ENCODE measurements around the gene MKI67.
A peak's percentile ranks its signal among the peaks of the same experiment; 100 is the strongest.
"Not testable (repeated sequence)": the region's sequence is repeated elsewhere in the genome, so short reads cannot be mapped to it uniquely, and the experiment has no call there.

The MKI67 gene

GRCh38 chr10:128102480-128103228 is 23.6 kb downstream of the MKI67 start:
- no peak for DNase-seq

GRCh38 chr10:128101901-128102300 is 24.3 kb downstream of the MKI67 start:
- DNase-seq, result no peak

GRCh38 chr10:128099901-128100300 is 26.3 kb downstream of the MKI67 start:
- DNase-seq, result no peak

DNA sequence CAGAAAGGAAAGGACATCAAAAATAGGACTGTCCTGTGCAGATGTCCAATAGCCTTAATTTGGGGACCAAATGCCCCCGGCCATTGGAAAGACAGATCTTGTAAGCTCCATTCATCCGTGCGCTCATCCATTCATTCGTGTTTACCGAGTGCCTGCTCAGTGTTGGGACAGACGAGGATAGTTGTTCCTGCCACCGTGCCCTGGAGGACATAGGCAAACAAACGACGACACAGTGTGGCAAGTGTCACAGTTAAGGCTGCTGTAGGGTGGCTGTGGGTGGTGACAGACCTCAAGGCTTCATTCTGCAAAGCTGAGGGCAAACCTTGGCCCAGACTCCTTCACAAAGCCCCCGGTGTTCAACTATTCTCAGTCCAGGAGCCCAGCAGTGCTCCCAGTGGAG is 27.6 kb downstream of the MKI67 start:
- no peak for DNase-seq

- DNase-seq, result peak; percentile 5
Observed at GRCh38 chr10:128097783-128098182, 28.4 kb downstream of the MKI67 start.

DNA sequence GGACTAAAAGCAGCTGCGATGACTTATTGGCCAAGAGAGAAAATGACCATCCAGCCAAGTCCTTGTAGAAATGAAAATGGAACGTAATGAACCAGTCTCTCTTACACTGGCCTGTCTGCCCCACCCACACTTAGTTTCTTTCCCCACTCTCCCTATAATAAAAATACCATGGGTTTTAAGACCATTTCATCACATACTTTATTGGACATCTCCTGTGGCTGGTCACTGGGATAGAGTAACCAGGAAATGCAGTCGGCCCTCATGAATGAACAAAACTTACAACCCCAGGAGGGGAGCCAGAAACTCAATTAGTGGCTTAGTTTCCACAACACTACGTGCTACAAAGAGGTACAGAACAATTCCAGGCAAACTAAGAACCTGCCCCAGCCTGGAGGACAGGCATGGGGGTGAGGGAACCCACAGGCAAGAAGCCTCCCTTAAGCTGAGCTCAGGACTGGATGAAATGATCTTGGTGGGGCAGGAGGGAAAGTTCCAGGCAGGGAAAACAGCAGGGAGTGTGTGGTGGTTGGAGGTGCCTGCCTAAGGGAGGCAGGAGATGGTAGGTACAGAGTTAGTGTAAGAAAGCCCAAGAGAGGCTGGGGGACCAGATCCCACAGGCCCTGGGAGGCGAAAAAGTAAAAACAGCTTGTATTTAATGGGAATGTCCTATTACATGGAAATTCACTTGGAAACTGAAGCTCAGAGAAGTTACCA is 29.6 kb downstream of the MKI67 start:
- no peak for DNase-seq

DNA sequence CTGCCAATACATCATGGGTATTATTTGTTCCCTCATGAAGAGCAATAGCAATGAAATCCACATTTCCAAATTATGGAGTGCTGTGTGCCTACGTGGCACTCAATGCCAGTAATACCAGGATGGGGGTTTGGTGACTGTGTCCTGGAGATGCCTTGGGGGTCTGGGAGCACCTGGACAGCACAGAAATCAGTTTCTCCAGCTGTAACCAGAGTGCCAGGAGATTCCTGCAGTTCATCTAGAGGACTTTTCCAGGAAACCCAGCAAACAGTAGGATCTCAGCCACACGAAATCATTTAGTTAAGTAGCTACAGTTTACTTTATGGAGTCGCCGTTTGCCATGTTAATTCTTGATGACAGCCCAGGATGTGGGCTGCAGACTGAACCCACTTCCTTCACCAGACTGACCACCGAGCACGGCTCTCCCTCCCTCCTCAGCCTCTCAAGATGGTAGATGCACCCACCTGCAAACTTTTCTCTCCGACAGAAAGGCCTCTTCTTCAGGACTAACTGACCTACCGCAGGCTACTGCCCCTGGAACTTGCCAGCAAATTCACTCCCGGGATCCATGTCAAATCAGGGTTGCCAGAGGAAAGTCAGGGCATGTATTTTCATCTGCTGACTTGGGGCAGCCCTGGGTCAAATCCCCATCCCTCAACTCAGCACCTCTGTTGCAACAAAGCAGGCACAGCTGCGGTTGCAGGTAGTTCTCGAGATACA is 30.3 kb downstream of the MKI67 start:
- DNase-seq, result no peak

DNA sequence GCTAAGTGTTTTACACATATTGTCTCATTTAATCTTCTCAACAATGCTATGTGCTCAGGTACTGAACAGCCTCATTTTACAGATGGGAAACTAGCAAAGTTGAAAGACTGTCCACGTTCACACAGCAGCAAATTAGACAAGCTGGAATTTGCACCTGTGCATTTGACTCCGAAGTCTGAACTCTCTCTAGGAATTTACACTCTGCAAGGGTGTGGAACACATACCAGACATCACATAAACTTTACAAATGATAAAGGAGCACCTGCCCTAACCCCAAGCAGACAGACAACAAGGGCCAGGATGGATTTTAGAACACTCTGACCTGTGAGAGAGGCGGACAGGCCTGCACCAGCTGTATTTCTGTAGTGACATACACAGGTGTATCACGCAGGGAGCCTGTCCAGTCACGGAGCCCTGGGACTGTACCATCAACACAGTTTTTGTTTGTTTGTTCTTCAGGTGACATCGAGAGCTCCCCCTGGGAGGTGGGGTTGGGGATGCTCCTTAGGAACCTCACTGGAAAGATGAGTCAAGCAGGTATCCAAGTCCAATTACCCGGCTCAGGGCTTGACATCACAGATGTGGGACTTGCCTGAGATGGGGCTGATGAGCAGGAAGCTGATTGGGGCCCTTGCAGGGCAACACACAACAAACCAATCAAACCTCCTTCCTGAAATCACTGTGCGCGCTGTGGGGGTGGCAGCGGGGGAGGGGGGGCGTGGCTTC is 31.0 kb downstream of the MKI67 start:
- no peak for DNase-seq

GRCh38 chr10:128094596-128094995 is 31.6 kb downstream of the MKI67 start:
- DNase-seq, result not testable (repeated sequence)

GRCh38 chr10:128092454-128092853 is 33.8 kb downstream of the MKI67 start:
- DNase-seq, result peak; percentile 20

DNA sequence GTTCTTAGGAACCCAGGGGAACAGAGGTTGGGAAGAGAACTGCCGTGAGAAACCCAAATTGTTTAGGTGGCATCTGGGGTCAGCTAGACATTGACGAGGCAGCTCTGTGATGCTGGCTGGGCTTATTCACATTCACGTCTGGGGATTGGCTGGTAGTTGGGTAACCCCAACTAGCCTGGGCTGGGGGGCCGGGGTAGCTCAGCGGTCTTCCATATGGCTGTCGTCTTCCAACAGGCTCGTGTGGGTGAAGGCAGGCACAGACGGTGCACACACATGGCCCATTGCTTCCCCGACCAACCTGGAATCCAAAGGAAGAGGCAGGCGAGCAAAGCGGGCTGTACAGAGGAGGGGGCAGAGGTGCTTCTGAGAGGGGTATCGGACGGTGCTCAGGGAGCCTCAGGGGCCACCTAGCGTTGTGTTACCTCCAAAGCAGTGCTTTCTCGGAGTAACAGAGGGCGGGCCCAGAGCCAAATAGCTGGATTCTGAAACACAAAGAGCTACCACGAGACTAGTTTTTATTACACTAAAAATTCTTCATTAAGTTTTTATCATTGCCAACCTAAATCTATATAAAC is 34.5 kb downstream of the MKI67 start:
- no peak for DNase-seq

DNA sequence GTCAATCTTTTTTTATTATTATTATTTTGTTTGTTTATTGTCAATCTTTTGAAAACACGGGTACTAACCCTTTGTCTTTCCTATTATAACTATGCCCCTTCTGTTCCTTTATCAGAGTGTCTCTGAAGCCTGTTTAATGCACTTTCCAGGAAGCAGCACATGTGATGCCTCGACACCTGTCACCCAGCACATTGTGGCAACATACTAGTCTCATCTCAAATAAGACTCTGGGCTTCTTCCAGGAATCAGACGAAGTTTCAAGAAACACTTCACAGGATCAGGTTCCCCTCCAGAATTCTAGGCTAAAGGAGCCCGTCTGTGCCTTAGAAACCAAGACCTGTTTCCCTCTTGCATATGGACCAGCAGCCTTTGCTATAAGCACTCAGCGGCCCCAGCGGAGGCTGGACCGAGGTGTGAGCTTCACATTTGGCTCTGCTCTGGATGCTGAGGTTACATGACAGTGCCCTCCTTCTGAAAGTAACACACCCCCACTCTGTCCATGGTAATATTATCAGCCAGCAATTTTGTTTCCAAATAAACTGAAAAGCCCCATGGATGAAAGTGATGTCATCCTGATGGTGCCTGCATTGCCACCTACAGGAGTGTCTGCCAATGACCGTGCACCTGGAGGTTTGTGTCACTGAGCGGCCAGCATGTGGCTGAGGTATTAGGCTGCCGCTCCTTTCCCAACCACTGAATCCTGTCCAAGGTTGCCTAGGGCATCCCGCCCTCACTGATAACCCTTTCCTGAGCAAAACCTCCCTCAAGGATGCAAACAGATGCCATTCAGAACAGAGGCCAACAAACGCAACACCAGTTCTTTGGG is 38.1 kb downstream of the MKI67 start:
- no peak for DNase-seq

GRCh38 chr10:128087146-128087883 is 38.9 kb downstream of the MKI67 start:
- no peak for DNase-seq

DNA sequence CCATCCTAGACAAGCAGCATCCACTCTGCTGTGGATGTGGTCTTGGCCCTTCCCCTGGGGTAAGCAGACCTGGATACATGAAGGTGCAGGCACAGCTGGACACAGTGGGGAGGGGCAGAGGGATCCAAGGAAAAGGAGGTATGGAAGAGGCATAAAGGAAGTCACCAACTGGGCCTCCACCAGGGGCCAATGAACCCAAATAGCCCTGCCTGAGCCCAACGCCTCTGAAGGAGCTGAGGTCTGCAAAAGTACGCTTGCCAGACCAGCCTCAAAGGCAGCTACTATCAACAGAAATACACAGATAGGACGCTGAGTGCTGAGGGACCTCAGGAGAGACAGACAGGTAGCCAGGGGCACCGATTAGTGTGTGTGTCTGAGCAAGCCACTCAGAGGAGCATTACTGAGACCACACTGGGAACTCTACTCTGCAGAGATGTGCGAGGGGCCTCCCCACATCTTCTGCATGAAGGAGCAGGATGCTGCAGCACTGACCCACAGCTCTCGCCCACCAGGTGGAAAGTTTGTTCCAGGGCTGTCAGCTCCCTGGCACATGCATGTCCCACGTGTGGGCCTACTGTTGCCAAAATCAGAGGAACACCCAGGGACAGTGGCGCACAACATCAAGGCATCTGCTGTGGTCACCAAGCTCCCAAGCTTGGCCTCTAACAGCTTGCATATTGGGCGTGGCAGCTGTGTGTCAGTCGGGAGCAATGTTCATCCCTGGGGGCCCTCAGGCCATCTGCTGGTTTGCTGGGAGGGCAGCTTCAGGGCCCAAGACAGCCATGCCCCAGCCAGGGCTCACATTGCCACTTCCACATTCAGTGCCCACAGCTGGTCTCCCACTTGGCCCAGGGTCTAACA is 40.0 kb downstream of the MKI67 start:
- no peak for DNase-seq

- no peak for DNase-seq
Observed at GRCh38 chr10:128084991-128085390, 41.2 kb downstream of the MKI67 start.

DNA sequence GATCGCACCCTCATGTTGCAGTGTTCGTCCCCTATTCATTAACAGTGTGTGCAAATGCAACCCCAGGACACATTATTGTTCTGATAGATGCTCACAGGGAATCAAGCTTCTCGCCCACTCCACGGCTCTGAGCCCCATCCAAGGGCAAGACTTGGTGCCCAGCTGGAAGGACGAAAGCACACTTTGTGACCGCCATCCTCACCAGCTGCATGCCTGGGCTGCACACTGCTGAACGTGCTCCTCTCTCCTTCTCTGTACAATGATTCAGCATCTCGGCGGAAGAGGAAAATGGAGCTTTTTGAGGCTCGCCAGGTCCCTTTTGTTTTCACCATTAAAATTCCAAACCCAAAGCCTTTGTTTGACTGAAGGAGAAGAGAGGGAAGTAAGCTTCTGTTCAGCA is 41.9 kb downstream of the MKI67 start:
- no peak for DNase-seq

DNA sequence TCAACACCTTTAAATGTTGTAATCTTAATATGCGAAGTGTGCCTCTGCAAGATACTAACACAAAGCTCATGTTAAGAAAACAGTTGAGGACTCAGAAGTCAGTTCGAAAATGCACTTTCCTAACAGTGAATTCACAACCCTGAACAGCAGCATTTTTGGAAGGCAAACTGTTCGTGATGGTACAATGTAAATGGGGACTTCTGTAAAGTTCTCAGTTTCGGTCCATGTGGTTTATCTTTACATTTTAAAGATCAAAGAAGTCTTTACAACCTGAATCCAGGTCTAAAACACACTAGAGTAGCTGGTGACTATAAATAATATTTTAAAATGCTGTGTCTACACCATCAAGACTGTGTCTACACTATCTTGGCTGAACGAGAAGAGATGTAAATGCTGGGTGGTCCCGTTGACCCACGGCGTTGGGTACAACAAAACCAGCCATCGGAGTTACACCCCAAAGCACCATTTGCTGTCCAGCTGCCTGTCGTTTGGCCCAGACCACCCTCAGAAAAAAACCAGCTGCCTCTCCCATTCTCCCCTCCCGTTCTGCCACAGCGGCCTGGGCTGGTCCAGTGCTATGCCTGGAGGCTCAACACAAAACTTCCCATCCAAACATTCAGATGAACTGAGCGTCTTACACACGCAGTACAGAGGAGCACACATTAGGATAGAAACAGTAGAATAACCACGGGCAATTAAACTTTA is 42.9 kb downstream of the MKI67 start:
- DNase-seq, result no peak

DNA sequence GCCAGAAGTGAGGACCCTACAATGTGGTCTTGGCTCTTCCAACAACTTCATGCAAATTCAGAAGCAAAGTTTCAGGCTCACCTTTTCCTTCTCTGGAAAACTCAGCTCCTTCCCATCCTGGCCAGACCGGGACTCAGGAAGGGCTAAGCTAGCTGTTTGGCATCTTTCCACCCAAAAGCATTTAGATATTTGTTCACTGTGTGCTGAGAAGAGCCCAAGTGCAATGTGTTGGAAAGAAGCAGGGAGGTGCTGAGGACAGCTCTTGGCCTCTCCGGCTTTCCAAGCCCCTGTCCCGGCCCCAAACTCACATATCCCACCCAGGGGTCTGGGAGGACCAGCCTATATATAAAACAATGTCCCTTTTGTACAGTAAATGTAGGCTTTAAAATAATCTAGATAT is 44.5 kb downstream of the MKI67 start:
- no peak for DNase-seq

DNA sequence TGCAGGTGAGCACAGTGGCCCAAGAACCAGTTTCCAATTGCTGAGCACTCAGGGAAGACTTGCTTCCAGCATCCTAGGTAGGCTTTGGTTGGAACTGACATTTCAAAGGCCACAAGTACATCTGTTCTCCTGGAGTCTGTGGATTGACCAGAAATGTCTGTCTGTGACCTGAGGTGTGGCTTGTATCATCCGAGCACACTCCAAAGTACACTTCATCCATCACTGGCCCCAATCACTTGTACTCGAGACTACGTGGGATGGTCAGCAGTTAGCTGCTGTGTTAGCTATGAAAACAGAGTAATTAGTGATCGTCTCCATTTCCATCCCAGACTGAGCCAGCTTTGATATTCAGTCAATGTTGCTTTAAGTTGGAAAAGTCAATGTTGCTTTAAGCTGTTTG is 45.0 kb downstream of the MKI67 start:
- DNase-seq, result no peak

Measured in fibroblast of skin of scalp (primary cell).